Measurements from ENCODE around the gene PCDHB5. TPM values are rescaled to one million over a fixed set of nuclear protein-coding genes. Genes with fewer than 3 reads are reported as not detected.

PCDHB5 gene
- total and polyA plus RNA-seq, 9 of the 15 experiments (the other 6 are each of a cell fraction or from before 2014, with no cell fraction given), result not detected

GRCh38 chr5:141186897-141187512, 52.0 kb downstream of the PCDHB5 start, which contains the start of gene PCDHB9:
Gene PCDHB9 (plus strand): TSS chr5:141187161. CDS start chr5:141187319, 158 bp downstream.
- H3K4me3 ChIP-seq, result no peak within 1 kb of the TSS
- H3K9ac ChIP-seq (ENCODE audit: insufficient read depth in 1 of 2, low read depth in 2 of 2, low read length in 2 of 2), result no peak within 1 kb of the TSS
- peak; percentile 13 to 37 (median 17) for DNase-seq (ENCODE audit: extremely low read depth in 1 of 4, low spot score in 3 of 4)
- no peaks in the 10 kb centered on the region for H3K9me1 ChIP-seq (ENCODE audit: control insufficient read depth, insufficient read depth, low read length)
- H3K27me3 ChIP-seq (ENCODE audit: control insufficient read depth in 2 of 2, insufficient read depth in 2 of 2, low read length in 2 of 2), result no peaks in the 10 kb centered on the region; a peak in 1 of 5 replicates
- no peak within 1 kb of the TSS for H3K4me2 ChIP-seq (ENCODE audit: insufficient read depth, low read length)
- H3K4me1 ChIP-seq (replicated peaks in 1 of 2; ENCODE audit: control insufficient read depth in 2 of 2, insufficient read depth in 2 of 2, low read length in 2 of 2), result no peaks in the 10 kb centered on the region
- no TSS peak for BruUV-seq (replicated peaks)
- ChIA-PET CTCF (ENCODE audit: low intra/inter-chr PET ratio) (no interaction called here), POLR2A (no interaction called here)
- no peak within 1 kb of the TSS for H3K27ac ChIP-seq (ENCODE audit: extremely low read depth, low read depth, low read length)
- TF ChIP-seq RBBP5 (IDR thresholded peaks at IDR 0.05; ENCODE audit: borderline replicate concordance, insufficient read depth, low read length, poor library complexity, severe bottlenecking), result no peak
- TF ChIP-seq RAD21 (CRISPR knock-in tag; conservative IDR thresholded peaks at IDR 0.05 in 1 of 2, IDR thresholded peaks at IDR 0.05 in 1 of 2), result 0 out of 4 replicates have a peak, but pooled peaks of 1 of the 2 experiments have one; percentile 11
- TF ChIP-seq, protein P1, sequence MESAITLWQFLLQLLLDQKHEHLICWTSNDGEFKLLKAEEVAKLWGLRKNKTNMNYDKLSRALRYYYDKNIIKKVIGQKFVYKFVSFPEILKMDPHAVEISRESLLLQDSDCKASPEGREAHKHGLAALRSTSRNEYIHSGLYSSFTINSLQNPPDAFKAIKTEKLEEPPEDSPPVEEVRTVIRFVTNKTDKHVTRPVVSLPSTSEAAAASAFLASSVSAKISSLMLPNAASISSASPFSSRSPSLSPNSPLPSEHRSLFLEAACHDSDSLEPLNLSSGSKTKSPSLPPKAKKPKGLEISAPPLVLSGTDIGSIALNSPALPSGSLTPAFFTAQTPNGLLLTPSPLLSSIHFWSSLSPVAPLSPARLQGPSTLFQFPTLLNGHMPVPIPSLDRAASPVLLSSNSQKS (CRISPR knock-in tag; IDR thresholded peaks at IDR 0.05), result no peak
- TF ChIP-seq, protein P2, sequence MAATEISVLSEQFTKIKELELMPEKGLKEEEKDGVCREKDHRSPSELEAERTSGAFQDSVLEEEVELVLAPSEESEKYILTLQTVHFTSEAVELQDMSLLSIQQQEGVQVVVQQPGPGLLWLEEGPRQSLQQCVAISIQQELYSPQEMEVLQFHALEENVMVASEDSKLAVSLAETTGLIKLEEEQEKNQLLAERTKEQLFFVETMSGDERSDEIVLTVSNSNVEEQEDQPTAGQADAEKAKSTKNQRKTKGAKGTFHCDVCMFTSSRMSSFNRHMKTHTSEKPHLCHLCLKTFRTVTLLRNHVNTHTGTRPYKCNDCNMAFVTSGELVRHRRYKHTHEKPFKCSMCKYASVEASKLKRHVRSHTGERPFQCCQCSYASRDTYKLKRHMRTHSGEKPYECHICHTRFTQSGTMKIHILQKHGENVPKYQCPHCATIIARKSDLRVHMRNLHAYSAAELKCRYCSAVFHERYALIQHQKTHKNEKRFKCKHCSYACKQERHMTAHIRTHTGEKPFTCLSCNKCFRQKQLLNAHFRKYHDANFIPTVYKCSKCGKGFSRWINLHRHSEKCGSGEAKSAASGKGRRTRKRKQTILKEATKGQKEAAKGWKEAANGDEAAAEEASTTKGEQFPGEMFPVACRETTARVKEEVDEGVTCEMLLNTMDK (IDR thresholded peaks at IDR 0.05; ENCODE audit: borderline replicate concordance, insufficient read depth, low read depth, low read length, poor library complexity, severe bottlenecking), result peak; percentile 59
- TF ChIP-seq CTCF (IDR thresholded peaks at IDR 0.05 in 2 of 3, conservative IDR thresholded peaks at IDR 0.05 in 1 of 3; ENCODE audit: insufficient read depth in 2 of 3, low read depth in 1 of 3, low read length in 3 of 3), result peak; percentile 48 to 62 (median 62); a peak in 5 of 6 replicates
- TF ChIP-seq FOXA3 (CRISPR knock-in tag; conservative IDR thresholded peaks at IDR 0.05 in 1 of 2, IDR thresholded peaks at IDR 0.05 in 1 of 2), result no peak
- TF ChIP-seq, protein P3, sequence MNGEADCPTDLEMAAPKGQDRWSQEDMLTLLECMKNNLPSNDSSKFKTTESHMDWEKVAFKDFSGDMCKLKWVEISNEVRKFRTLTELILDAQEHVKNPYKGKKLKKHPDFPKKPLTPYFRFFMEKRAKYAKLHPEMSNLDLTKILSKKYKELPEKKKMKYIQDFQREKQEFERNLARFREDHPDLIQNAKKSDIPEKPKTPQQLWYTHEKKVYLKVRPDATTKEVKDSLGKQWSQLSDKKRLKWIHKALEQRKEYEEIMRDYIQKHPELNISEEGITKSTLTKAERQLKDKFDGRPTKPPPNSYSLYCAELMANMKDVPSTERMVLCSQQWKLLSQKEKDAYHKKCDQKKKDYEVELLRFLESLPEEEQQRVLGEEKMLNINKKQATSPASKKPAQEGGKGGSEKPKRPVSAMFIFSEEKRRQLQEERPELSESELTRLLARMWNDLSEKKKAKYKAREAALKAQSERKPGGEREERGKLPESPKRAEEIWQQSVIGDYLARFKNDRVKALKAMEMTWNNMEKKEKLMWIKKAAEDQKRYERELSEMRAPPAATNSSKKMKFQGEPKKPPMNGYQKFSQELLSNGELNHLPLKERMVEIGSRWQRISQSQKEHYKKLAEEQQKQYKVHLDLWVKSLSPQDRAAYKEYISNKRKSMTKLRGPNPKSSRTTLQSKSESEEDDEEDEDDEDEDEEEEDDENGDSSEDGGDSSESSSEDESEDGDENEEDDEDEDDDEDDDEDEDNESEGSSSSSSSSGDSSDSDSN (IDR thresholded peaks at IDR 0.05; ENCODE audit: borderline replicate concordance in 1 of 2, low read depth in 2 of 2, low read length in 2 of 2), result no peak
- TF ChIP-seq HNRNPLL (IDR thresholded peaks at IDR 0.05; ENCODE audit: low read depth, low read length, poor library complexity, severe bottlenecking), result no peak
- TF ChIP-seq SMARCA4 (IDR thresholded peaks at IDR 0.05), result 0 out of 2 replicates have a peak, but pooled peaks have one; percentile 15
- H3K79me2 ChIP-seq (ENCODE audit: control insufficient read depth, insufficient read depth, low read length), result no peaks in the 10 kb centered on the region
- FAIRE-seq, result peak; percentile 67
- no peaks in the 10 kb centered on the region for H4K20me1 ChIP-seq (replicated peaks; ENCODE audit: control insufficient read depth, insufficient read depth, low read length)
- in situ Hi-C loops (cut with MboI) (no loop called here), intact Hi-C loops (cut with micrococcal nuclease) (loop anchor here (1.0 kb wide), 1 partner anchor 12 kb away; no protein-coding TSS in a partner anchor)
- H3K9me3 ChIP-seq (replicated peaks; ENCODE audit: control insufficient read depth, insufficient read depth, low read depth, low read length), result no peaks in the 10 kb centered on the region
- WGBS (ENCODE audit: insufficient coverage, low coverage, missing lambda C conversion rate), result 7% methylated on average over 9 of the region's 9 CpGs
- no peaks in the 10 kb centered on the region for H3K36me3 ChIP-seq (ENCODE audit: control insufficient read depth, insufficient read depth, low read length)
- 0 out of 2 replicates have a peak within 1 kb of the TSS, but pooled peaks have one; percentile 40 for H2AFZ ChIP-seq (ENCODE audit: low read depth, low read length)
- ATAC-seq, result peak; percentile 61; the same call in 2 of the 3 replicates
